Naive B cell (primary cell): ENCODE measurements around the gene CROCC. TPM values are rescaled to one million over a fixed set of nuclear protein-coding genes. Genes with fewer than 3 reads are reported as not detected.

Experiments used
- ATAC-seq, 2 donors: fragments of 150-1000 bp; cut with Tn5 transposase; 2 replicates each; pipeline ENCODE4 v1.10.0; 2021; ENCODE audit warnings: low read depth in 2 of 2, mild to moderate bottlenecking in 2 of 2, moderate library complexity in 2 of 2
- DNase-seq: peaks from one replicate; pipeline ENCODE4 v3.0.0; 2022
- H3K27ac Mint-ChIP-seq, 6 donors: one replicate each; pipeline ENCODE4 v1.8.0; 2020 to 2022; ENCODE audit warnings: mild to moderate bottlenecking in 6 of 6, mixed read lengths in 6 of 6, moderate library complexity in 5 of 6, inconsistent platforms in 2 of 6
- H3K27me3 Mint-ChIP-seq, 3 donors: one replicate each; pipeline ENCODE4 v1.8.0; 2021 to 2022; ENCODE audit warnings: mixed read lengths in 3 of 3, mild to moderate bottlenecking in 1 of 3
- H3K36me3 Mint-ChIP-seq, 2 donors: one replicate each; pipeline ENCODE4 v1.8.0; 2020 to 2022; ENCODE audit warnings: mixed read lengths in 2 of 2, inconsistent platforms in 1 of 2, mild to moderate bottlenecking in 1 of 2
- H3K4me1 Mint-ChIP-seq, 3 donors: one replicate each; pipeline ENCODE4 v1.8.0; 2020 to 2022; ENCODE audit warnings: mixed read lengths in 3 of 3, inconsistent platforms in 1 of 3, mild to moderate bottlenecking in 1 of 3, moderate library complexity in 1 of 3
- H3K4me3 Mint-ChIP-seq, 8 donors: one replicate each; pipeline ENCODE4 v1.8.0; 2020 to 2022; ENCODE audit warnings: mild to moderate bottlenecking in 8 of 8, mixed read lengths in 8 of 8, moderate library complexity in 8 of 8, inconsistent platforms in 2 of 8
- H3K9me3 Mint-ChIP-seq, 7 donors: one replicate each; pipeline ENCODE4 v1.8.0; 2020 to 2022; ENCODE audit warnings: mixed read lengths in 7 of 7, mild to moderate bottlenecking in 5 of 7, inconsistent platforms in 2 of 7, moderate library complexity in 1 of 7
- polyA plus RNA-seq, 6 donors: library from polyadenylated mRNA; unstranded; fragments of 300-500 nt; fragmentation: Illumina TruSeq; gene quantifications; one replicate each; pipeline ENCODE4 v1.2.3, GENCODE V29; 2021; ENCODE audit warnings: low read depth in 6 of 6

CROCC gene
- polyA plus RNA-seq, 6 donors from 2014 or later: 1.4 to 4.0 (median 2.3) TPM

- no peak for DNase-seq
- Mint-ChIP-seq H3K27ac (peak overlapping the region in 1 of 6 donors; percentile 79), H3K27me3 (peaks cover under 1 to 14% (median 5%) of the 10 kb centered on the region in 3 donors), H3K36me3 (peaks cover 0 to 3% of the 10 kb centered on the region in 2 donors), H3K4me3 (no peak overlapping the region), H3K9me3 (peaks cover 0 to 1% (median 0%) of the 10 kb centered on the region in 7 donors), H3K4me1 (peaks cover 4 to 12% (median 7%) of the 10 kb centered on the region in 3 donors)
- ATAC-seq: no peak
These were observed 54.1 kb downstream of the CROCC start for GRCh38 chr1:16975838-16976237.

DNA sequence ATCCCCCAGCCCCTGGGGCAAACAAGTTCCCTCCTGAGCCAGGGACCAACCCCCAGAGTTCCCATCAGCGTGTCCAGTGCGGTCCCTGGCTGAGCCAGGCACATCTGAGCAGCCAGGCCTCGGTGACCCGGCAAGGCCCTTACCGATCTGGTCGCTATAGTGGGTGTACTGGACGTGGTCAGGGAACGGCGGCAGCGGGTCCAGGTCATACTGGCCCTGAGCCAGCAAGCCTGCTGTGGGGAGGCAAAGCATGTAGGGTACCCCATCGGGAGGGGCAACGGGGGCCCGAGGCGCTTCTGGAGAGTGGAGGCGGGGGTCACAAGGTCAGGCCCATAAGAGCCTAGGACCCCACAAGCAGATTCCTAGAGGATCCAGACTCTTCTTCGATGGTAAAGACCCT, 55.2 kb downstream of the CROCC start:
- H3K27ac Mint-ChIP-seq: peak overlapping the region in 1 of 6 donors; percentile 32
- ATAC-seq: no peak
- H3K9me3 Mint-ChIP-seq: peaks cover 0 to 3% (median 0%) of the 10 kb centered on the region in 7 donors
- peaks cover 9 to 21% (median 16%) of the 10 kb centered on the region in 3 donors for H3K27me3 Mint-ChIP-seq
- peaks cover 12 to 20% (median 13%) of the 10 kb centered on the region in 3 donors for H3K4me1 Mint-ChIP-seq
- no peak for DNase-seq
- no peak overlapping the region for H3K4me3 Mint-ChIP-seq
- H3K36me3 Mint-ChIP-seq: peaks cover 0 to 11% of the 10 kb centered on the region in 2 donors

GRCh38 chr1:16977377-16977776, 55.6 kb downstream of the CROCC start:
- H3K27ac Mint-ChIP-seq: no peak overlapping the region
- peaks cover 9 to 21% (median 19%) of the 10 kb centered on the region in 3 donors for H3K27me3 Mint-ChIP-seq

GRCh38 chr1:16978139-16978538, 56.4 kb downstream of the CROCC start:
- no peak for ATAC-seq
- Mint-ChIP-seq H3K4me3 (peak overlapping the region in 1 of 8 donors; percentile 25), H3K27ac (peak overlapping the region in 1 of 6 donors; percentile 49), H3K36me3 (peaks cover 0 to 11% of the 10 kb centered on the region in 2 donors), H3K4me1 (peaks cover 12 to 20% (median 13%) of the 10 kb centered on the region in 3 donors), H3K9me3 (peaks cover 0 to 3% (median 0%) of the 10 kb centered on the region in 7 donors), H3K27me3 (peaks cover 13 to 27% (median 26%) of the 10 kb centered on the region in 3 donors)
- no peak for DNase-seq

More at GRCh38 chr1:16977377-16977776, 55.6 kb downstream of the CROCC start:
- ATAC-seq (no peak), DNase-seq (no peak)
- Mint-ChIP-seq H3K4me3 (no peak overlapping the region), H3K4me1 (peaks cover 12 to 20% (median 13%) of the 10 kb centered on the region in 3 donors), H3K36me3 (peaks cover 0 to 11% of the 10 kb centered on the region in 2 donors), H3K9me3 (peaks cover 0 to 3% (median 0%) of the 10 kb centered on the region in 7 donors)

DNA sequence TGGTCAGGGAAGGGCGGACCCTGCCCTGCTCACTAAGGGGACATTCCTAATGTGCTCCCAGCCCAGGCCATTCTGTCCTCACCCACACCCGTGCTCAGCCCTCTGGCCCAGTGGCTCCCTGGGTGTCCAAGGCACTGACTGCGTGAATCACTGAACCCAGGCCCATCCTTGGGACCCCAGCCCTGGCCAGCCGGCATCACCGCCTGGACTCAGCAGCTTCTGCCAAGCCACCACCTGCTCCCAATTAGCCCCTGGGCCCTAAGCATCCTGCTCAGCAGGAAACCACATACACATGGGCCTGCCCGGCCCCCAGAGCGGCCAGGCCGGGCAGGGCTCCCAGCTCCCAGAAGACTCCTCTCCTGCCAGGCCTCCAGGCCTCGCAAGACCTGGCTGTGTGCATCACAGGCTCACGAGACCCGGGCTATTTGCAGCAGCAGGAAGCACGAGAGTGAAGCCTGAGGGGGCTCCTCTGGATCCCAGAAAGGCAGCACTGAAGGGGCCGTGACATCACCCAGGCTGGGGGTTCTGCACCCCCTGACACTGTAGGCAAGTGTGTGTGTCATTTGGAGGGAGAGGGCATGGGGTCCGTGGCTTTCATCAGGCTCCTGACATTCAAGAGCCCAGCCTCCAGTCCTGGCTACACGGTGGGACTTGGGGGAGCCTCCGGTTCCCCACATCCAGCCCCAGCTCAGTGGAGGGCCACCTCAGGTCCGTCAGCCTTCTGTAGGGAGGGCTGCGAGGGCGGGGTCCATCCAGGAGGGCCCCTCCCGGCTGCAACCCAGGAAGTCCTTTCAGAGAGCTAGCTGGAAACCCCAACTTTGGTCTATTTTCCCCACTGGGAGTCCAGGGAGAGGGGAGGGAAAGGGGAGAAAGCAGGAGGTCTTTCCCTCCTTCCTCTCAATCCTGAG, 57.1 kb downstream of the CROCC start:
- ATAC-seq: no peak
- peaks cover 0 to 3% (median 0%) of the 10 kb centered on the region in 7 donors for H3K9me3 Mint-ChIP-seq
- H3K4me1 Mint-ChIP-seq: peaks cover 12 to 20% (median 13%) of the 10 kb centered on the region in 3 donors
- H3K27me3 Mint-ChIP-seq: peaks cover 16 to 34% (median 31%) of the 10 kb centered on the region in 3 donors
- H3K36me3 Mint-ChIP-seq: peaks cover 0 to 11% of the 10 kb centered on the region in 2 donors
- H3K4me3 Mint-ChIP-seq: peak overlapping the region in 1 of 8 donors; percentile 25
- no peak overlapping the region for H3K27ac Mint-ChIP-seq
- DNase-seq: no peak

- Mint-ChIP-seq H3K27me3 (peaks cover 16 to 35% (median 31%) of the 10 kb centered on the region in 3 donors), H3K4me1 (peaks cover 12 to 20% (median 13%) of the 10 kb centered on the region in 3 donors), H3K27ac (no peak overlapping the region), H3K4me3 (peak overlapping the region in 7 of 8 donors; percentile 41 to 83 (median 63)), H3K36me3 (peaks cover 0 to 11% of the 10 kb centered on the region in 2 donors), H3K9me3 (peaks cover 0 to 3% (median 0%) of the 10 kb centered on the region in 7 donors)
- DNase-seq (no peak), ATAC-seq (no peak)
These were observed 58.0 kb downstream of the CROCC start for GRCh38 chr1:16979475-16980327.

GRCh38 chr1:16980473-16981268, 58.9 kb downstream of the CROCC start, which contains the start of gene MFAP2:
MFAP2 (minus strand) TSS chr1:16980620; CDS start chr1:16978273, 2,347 bp downstream.
- H3K27ac Mint-ChIP-seq: peak within 1 kb of the TSS in 2 of 6 donors; percentile 69 to 93
- H3K27me3 Mint-ChIP-seq: peaks cover 16 to 35% (median 31%) of the 10 kb centered on the region in 3 donors
- peaks cover 0 to 14% of the 10 kb centered on the region in 2 donors for H3K36me3 Mint-ChIP-seq
- H3K4me3 Mint-ChIP-seq: peak within 1 kb of the TSS; percentile 50 to 90 (median 80)
- H3K4me1 Mint-ChIP-seq: peaks cover 12 to 20% (median 13%) of the 10 kb centered on the region in 3 donors
- peaks cover 0 to 3% (median 0%) of the 10 kb centered on the region in 7 donors for H3K9me3 Mint-ChIP-seq
- DNase-seq (no peak), ATAC-seq (peak; percentile 54 to 65)

DNA sequence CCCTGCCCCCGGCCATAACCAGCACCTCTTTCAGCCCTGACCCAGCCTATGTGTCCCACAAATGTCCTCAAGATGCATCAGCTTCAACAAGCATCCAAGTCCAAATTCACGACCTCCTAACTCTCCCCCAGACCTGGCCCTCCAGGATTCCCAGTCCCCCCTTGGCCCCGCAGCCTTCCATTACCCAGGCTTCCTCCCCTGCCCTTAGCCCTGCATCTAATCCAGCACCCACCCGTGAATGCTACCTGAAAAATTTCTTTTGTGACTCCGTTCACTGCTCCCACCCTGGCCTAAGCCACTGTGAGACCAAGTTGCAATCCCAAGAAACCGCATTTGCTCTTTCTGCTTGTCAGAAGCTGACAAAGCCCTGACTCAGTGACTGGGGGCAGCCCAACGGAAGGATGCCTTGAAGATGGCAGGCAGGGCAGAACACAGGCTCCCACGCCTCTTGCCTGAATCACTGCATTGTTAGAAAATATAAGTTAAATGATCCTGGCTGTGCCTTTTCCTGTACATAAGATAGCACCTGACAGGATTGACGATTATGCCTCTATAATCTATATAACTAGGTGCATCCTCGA, 59.6 kb downstream of the CROCC start:
- peaks cover 0 to 17% of the 10 kb centered on the region in 2 donors for H3K36me3 Mint-ChIP-seq
- peaks cover 12 to 20% (median 13%) of the 10 kb centered on the region in 3 donors for H3K4me1 Mint-ChIP-seq
- ATAC-seq: no peak

DNA sequence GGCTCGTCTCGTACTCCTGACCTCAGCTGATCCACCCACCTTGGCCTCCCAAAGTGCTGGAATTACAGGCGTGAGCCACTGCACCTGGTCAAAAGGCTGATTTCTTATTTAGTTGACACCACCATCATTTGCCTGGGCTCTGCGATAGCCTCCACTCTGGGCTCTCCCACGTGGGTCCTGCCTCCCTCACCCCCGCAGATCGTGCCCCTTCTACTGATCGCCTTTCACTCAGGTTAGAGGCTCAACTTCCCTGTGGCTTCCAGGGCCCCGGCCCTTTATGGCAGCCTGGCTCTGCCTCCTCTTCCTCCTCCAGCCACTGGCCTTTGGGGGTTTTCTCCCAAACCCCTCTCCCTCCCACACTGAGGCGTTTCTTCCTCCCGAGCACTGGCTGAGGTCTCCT, 61.2 kb downstream of the CROCC start:
- peaks cover 0 to 17% of the 10 kb centered on the region in 2 donors for H3K36me3 Mint-ChIP-seq
- ATAC-seq (no peak), DNase-seq (no peak)
- peaks cover 16 to 35% (median 31%) of the 10 kb centered on the region in 3 donors for H3K27me3 Mint-ChIP-seq
- peaks cover 12 to 20% (median 13%) of the 10 kb centered on the region in 3 donors for H3K4me1 Mint-ChIP-seq
- H3K27ac Mint-ChIP-seq: peak overlapping the region in 1 of 6 donors; percentile 90
- peaks cover 0 to 3% (median 0%) of the 10 kb centered on the region in 7 donors for H3K9me3 Mint-ChIP-seq
- H3K4me3 Mint-ChIP-seq: peak overlapping the region in 1 of 8 donors; percentile 35

More for the DNA sequence above, 59.6 kb downstream of the CROCC start:
- H3K4me3 Mint-ChIP-seq: peak overlapping the region in 7 of 8 donors; percentile 4 to 90 (median 72)
- DNase-seq: no peak
- peak overlapping the region in 1 of 6 donors; percentile 93 for H3K27ac Mint-ChIP-seq
- H3K9me3 Mint-ChIP-seq: peaks cover 0 to 3% (median 0%) of the 10 kb centered on the region in 7 donors
- peaks cover 16 to 35% (median 31%) of the 10 kb centered on the region in 3 donors for H3K27me3 Mint-ChIP-seq

DNA sequence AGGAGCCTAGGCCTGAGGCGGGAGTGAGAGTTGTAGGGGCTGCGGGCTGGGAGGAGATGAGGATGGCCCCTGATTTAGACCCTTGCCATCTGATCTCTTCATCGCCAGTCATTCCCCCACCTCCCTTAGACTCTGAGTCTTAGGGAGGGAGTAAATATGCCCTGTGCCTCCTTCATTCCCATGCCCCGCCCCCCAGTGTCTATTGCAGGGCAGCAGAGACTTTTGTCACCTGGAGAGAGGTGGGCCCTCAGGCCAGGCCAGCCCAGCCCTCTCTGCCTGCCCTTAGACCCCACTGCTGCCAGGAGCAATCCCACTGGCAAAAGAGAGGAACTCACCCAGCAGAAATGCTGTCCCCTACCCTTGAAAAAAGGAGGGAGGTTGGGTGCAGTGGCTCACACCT, 61.9 kb downstream of the CROCC start:
- ATAC-seq (no peak), DNase-seq (no peak)
- Mint-ChIP-seq H3K9me3 (peaks cover 0 to 3% (median 0%) of the 10 kb centered on the region in 7 donors), H3K4me3 (no peak overlapping the region), H3K27me3 (peaks cover 16 to 35% (median 31%) of the 10 kb centered on the region in 3 donors), H3K4me1 (peaks cover 12 to 20% (median 13%) of the 10 kb centered on the region in 3 donors), H3K27ac (peak overlapping the region in 3 of 6 donors; percentile 9 to 91 (median 32)), H3K36me3 (peaks cover 0 to 17% of the 10 kb centered on the region in 2 donors)

DNA sequence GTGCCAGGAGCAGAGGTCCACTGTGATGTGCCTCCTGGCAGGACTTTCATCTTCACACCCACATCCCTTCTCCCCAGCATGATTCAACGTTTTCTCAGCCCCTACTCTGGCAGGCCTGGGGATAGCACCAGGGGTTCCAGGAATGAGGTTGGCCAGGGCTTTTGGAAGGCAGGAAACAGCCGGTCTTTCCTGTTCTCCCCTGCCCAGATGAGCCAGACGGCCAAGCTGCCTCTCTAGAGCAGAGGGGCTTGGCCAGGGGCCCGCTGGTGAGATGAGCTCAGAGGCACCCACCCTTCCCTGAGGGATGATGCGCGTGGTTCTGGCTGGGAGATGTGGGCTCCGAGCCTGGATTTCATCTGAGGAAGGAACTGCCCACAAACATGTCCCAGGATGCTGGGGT, 63.0 kb downstream of the CROCC start:
- no peak for ATAC-seq
- H3K27ac Mint-ChIP-seq: no peak overlapping the region
- H3K9me3 Mint-ChIP-seq: peaks cover 0 to 3% (median 0%) of the 10 kb centered on the region in 7 donors
- no peak for DNase-seq
- H3K4me1 Mint-ChIP-seq: peaks cover 12 to 16% (median 13%) of the 10 kb centered on the region in 3 donors
- peaks cover 0 to 23% of the 10 kb centered on the region in 2 donors for H3K36me3 Mint-ChIP-seq
- no peak overlapping the region for H3K4me3 Mint-ChIP-seq
- H3K27me3 Mint-ChIP-seq: peaks cover 16 to 31% (median 30%) of the 10 kb centered on the region in 3 donors
